RWPE2 (cell line): ENCODE measurements around the gene TMSB15B.
A peak's percentile ranks its signal among the peaks of the same experiment; 100 is the strongest.
"Not testable (repeated sequence)": the region's sequence is repeated elsewhere in the genome, so short reads cannot be mapped to it uniquely, and the experiment has no call there.

Experiments
- ATAC-seq: fragments of 200-7000 bp; cut with Tn5 transposase; 3 replicates; pipeline ENCODE4 v1.9.1; 2021; ENCODE audit warnings: low read depth
- DNase-seq: peaks from one replicate; pipeline ENCODE4 v3.0.0-alpha.2; 2020; ENCODE audit warnings: low spot score
- H3K27ac ChIP-seq: fragments of 450-650 bp; 2 replicates; pipeline ENCODE4 v1.5.1; 2017; ENCODE audit warnings: mild to moderate bottlenecking; ENCODE audit not compliant: poor library complexity, severe bottlenecking
- H3K27me3 ChIP-seq: fragments of 250-450 bp; sonication (Bioruptor Pico); 2 replicates; pipeline ENCODE4 v1.5.1; 2021; ENCODE audit warnings: mild to moderate bottlenecking, moderate library complexity; ENCODE audit not compliant: insufficient read depth, poor library complexity, severe bottlenecking
- H3K36me3 ChIP-seq: fragments of 250-450 bp; sonication (Bioruptor Pico); 2 replicates; pipeline ENCODE4 v1.5.1; 2020; ENCODE audit warnings: low read depth, mild to moderate bottlenecking, moderate library complexity
- H3K4me1 ChIP-seq: fragments of 250-450 bp; sonication (Bioruptor Pico); 2 replicates; pipeline ENCODE4 v1.5.1; 2021; ENCODE audit warnings: mild to moderate bottlenecking, moderate library complexity; ENCODE audit not compliant: insufficient read depth, poor library complexity, severe bottlenecking
- H3K4me3 ChIP-seq: fragments of 250-450 bp; sonication (Bioruptor Pico); 2 replicates; pipeline ENCODE4 v1.5.1; 2021; ENCODE audit warnings: mild to moderate bottlenecking, moderate library complexity; ENCODE audit not compliant: severe bottlenecking
- H3K9me3 ChIP-seq: fragments of 250-450 bp; sonication (Bioruptor Pico); 2 replicates; pipeline ENCODE4 v1.5.1; 2021; ENCODE audit warnings: mild to moderate bottlenecking, moderate library complexity; ENCODE audit not compliant: severe bottlenecking
- TF ChIP-seq, protein P1 (sequence below): fragments of 450-650 bp; IDR thresholded peaks from one replicate; pipeline ENCODE4 v1.5.1; 2017; ENCODE audit warnings: mild to moderate bottlenecking, moderate library complexity; ENCODE audit not compliant: poor library complexity, severe bottlenecking

TMSB15B gene

DNA sequence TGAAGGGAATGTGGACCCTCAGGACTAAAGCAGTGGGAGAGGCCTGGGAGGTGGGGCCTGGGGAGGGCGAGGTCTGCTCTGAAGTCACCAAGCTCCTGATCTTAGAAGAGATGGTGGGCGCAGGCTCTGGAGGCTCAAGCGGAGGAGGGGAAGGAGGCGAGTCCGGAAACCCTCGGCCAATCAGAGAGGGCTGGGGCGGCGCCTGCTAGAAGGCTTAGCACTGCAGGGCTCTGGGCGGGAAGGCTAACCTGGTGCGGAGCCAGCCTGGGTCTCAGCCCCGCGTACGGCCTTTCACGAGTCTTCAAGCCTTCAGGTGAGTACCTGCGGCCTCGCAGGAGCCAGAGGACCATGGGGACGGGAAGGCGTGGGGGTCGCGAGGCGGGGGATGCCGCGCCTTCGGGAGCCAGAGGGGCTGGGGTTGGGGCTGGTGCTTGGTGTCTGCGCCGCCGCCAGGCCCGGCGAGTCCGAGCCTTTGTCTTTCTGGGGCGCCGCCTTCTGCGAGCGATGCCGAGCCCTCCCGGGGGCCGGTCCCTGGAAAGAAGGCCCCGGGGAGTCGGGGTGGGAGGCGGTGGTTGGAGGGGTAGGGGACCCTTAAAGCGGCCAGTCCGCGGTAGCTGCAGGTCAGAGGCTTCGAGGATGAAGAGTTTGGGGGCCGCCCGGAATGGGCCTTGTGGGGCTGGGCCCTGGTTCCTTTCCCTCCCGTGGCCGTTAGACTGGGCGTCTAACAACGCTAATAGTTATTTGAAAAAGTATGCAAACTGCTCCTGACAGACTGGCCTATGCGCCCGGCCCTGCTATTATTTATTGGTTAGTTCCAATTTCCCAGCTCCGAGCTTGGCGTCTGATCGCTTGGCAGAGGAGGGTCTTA, at the start of gene TMSB15B:
Gene TMSB15B (plus strand): TSS at position 217 of the 868 bp plus-strand sequence.
- H3K27me3 ChIP-seq, DNase-seq, H3K4me3 ChIP-seq, H3K36me3 ChIP-seq, H3K9me3 ChIP-seq, H3K27ac ChIP-seq, H3K4me1 ChIP-seq: not testable (repeated sequence)
- peak; percentile 88 for ATAC-seq

DNA sequence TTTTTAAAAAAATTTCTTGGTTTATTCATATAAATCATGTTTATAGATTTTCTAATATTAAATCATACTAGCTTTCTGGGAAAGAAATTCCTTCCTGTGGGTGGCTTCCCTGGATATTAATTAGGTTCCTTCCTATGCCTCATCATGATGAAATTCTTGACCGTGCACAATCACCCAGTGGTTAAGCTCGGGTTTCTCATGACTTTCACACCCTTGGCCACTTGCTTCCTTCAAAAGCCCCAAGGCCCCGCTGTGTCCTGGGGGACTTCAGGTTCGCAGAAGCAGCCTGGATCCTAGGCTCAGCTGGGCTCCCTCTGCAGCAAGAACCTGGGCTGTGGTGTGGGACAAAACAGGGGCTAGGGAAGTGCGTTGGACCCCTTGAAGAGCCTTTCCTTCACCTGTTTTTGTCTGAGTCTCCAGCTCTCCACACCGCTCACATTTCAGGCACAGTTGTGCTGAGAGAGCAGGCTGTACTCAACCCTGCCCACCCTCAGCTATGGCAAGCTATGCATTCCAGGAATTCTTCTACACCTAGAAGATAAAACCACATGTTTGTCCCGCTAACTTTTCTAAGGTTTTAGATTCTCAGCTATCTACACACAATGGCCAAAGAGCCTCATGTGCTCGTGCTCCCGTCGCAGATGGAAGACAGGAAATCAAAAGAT, 48.9 kb upstream of the TMSB15B start:
- Histone ChIP-seq H3K9me3 (no peaks in the 10 kb centered on the region), H3K4me1 (no peaks in the 10 kb centered on the region), H3K27ac (no peak overlapping the region), H3K4me3 (no peak overlapping the region), H3K27me3 (no peaks in the 10 kb centered on the region), H3K36me3 (no peaks in the 10 kb centered on the region)
- TF ChIP-seq, protein P1, sequence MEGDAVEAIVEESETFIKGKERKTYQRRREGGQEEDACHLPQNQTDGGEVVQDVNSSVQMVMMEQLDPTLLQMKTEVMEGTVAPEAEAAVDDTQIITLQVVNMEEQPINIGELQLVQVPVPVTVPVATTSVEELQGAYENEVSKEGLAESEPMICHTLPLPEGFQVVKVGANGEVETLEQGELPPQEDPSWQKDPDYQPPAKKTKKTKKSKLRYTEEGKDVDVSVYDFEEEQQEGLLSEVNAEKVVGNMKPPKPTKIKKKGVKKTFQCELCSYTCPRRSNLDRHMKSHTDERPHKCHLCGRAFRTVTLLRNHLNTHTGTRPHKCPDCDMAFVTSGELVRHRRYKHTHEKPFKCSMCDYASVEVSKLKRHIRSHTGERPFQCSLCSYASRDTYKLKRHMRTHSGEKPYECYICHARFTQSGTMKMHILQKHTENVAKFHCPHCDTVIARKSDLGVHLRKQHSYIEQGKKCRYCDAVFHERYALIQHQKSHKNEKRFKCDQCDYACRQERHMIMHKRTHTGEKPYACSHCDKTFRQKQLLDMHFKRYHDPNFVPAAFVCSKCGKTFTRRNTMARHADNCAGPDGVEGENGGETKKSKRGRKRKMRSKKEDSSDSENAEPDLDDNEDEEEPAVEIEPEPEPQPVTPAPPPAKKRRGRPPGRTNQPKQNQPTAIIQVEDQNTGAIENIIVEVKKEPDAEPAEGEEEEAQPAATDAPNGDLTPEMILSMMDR: no peak
- ATAC-seq (no peak), DNase-seq (no peak)

- DNase-seq (no peak), ATAC-seq (peak; percentile 80)
- no peaks in the 10 kb centered on the region for H3K4me1 ChIP-seq
- peak overlapping the region; percentile 44 for H3K4me3 ChIP-seq
- H3K27me3 ChIP-seq: no peaks in the 10 kb centered on the region
- H3K36me3 ChIP-seq: no peaks in the 10 kb centered on the region
- TF ChIP-seq, protein P1: peak; percentile 47
- peak overlapping the region; percentile 29 for H3K27ac ChIP-seq
- H3K9me3 ChIP-seq: no peaks in the 10 kb centered on the region
These were observed 44.4 kb upstream of the TMSB15B start for GRCh38 chrX:103918050-103918449.

DNA sequence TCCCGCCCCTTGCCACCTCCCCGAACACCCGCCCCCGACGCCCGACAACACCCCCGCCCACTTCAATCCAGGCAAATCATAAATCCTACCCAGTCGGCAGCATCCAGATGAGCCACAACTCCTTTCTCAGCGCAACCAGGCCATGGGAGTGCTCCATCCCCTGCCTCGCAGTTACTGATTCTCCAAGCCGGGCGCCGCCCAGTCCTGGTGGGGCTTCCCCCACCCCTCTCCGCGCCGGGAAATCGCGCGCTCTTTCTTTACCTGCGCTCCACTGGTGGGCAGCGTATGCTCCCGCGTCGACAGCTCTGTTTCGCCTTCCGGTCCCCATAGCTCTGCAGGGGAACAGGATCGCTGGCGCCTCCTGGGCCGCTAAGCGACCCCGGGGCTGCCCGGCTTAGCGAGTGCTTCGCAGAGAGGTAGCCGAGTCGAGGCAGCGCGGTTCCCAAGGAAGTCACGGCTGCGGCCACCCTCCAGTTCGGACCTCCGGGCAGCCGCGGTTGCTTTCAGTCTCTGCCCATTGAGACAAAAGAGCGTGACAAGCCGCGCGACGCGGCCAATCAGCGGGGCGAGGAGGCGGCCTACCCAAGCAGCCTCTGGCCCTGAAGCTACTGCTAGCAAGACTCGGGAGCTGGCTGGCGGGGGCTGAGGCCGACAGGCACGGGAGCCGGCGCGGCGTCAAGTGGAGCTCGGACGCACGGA, 43.7 kb upstream of the TMSB15B start:
- H3K27me3 ChIP-seq: no peaks in the 10 kb centered on the region
- ATAC-seq (peak; percentile 73), DNase-seq (no peak)
- no peaks in the 10 kb centered on the region for H3K9me3 ChIP-seq
- TF ChIP-seq, protein P1: no peak
- peak overlapping the region; percentile 44 for H3K4me3 ChIP-seq
- H3K36me3 ChIP-seq: no peaks in the 10 kb centered on the region
- peak overlapping the region; percentile 29 for H3K27ac ChIP-seq
- no peaks in the 10 kb centered on the region for H3K4me1 ChIP-seq

GRCh38 chrX:103919270-103919637, 43.2 kb upstream of the TMSB15B start:
- DNase-seq: no peak
- no peaks in the 10 kb centered on the region for H3K36me3 ChIP-seq
- H3K4me1 ChIP-seq: no peaks in the 10 kb centered on the region
- TF ChIP-seq, protein P1: peak; percentile 7
- ATAC-seq: peak; percentile 60
- H3K27me3 ChIP-seq: no peaks in the 10 kb centered on the region
- no peaks in the 10 kb centered on the region for H3K9me3 ChIP-seq
- peak overlapping the region; percentile 44 for H3K4me3 ChIP-seq
- H3K27ac ChIP-seq: peak overlapping the region; percentile 29

DNA sequence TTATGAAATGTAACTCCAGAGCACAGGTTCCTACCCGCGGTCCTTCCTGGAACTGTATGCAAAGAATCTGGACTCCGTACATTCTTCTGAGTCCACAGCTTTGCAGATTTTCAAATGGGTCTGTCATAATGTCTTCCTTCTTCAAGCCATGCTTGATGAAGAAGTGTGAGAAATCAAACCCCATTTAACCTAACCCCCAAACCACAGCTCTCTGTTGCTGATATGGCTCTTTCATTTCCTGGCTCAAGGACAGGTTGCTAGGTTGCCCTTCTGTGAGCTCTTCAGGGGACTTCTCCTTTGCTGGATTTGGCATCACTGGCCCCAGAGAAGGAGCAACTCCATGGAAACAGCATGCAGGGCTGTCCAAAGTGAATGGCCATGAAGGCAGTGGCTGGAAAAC, 41.9 kb upstream of the TMSB15B start:
- not testable (repeated sequence) for DNase-seq, H3K27ac ChIP-seq

More for the DNA sequence above, 41.9 kb upstream of the TMSB15B start:
- H3K4me3 ChIP-seq, H3K27me3 ChIP-seq, H3K4me1 ChIP-seq, ATAC-seq, H3K9me3 ChIP-seq, H3K36me3 ChIP-seq: not testable (repeated sequence)
